NT2/D1 (cell line): ENCODE measurements around the gene ID2.

ENCODE experiments used
- YY1 ChIP-seq: IDR thresholded peaks from 2 replicates; pipeline ENCODE4 v1.6.1; 2011; ENCODE audit not compliant: insufficient read length, insufficient read depth
- ZNF274 ChIP-seq: IDR thresholded peaks from 2 replicates; pipeline ENCODE4 v1.6.1; 2011; ENCODE audit warnings: mild to moderate bottlenecking, low read depth, low read length

- no peak for TF ChIP-seq YY1
- no peak for TF ChIP-seq ZNF274
Measured at GRCh38 chr2:8645176-8645831, 36.6 kb upstream of the ID2 start.
